Esophagus (tissue), 2 donors: ENCODE results near the gene BATF2. TPM values are rescaled to one million over a fixed set of nuclear protein-coding genes. Genes with fewer than 3 reads are reported as not detected.
"Not testable (repeated sequence)": the region's sequence is repeated elsewhere in the genome, so short reads cannot be mapped to it uniquely, and the experiment has no call there.

ENCODE experiments used
- H3K27ac ChIP-seq, 2 donors: one replicate each; pipeline ENCODE4 v1.5.1; 2013; ENCODE audit warnings: low read depth in 2 of 2, mild to moderate bottlenecking in 2 of 2, inconsistent platforms in 1 of 2, low read length in 1 of 2, moderate library complexity in 1 of 2
- H3K27me3 ChIP-seq, 2 donors: one replicate each; pipeline ENCODE4 v1.6.1; 2013; ENCODE audit warnings: low read length in 2 of 2, control low read depth in 1 of 2, mild to moderate bottlenecking in 1 of 2; ENCODE audit not compliant: insufficient read depth in 2 of 2, control insufficient read depth in 1 of 2
- H3K36me3 ChIP-seq, 2 donors: one replicate each; pipeline ENCODE4 v1.6.1; 2013; ENCODE audit warnings: low read length in 1 of 2; ENCODE audit not compliant: control insufficient read depth in 2 of 2, insufficient read depth in 2 of 2
- H3K4me1 ChIP-seq, 2 donors: one replicate each; pipeline ENCODE4 v1.6.1; 2013; ENCODE audit warnings: low read length in 1 of 2; ENCODE audit not compliant: control insufficient read depth in 2 of 2, insufficient read depth in 2 of 2
- H3K4me3 ChIP-seq, 2 donors: one replicate each; pipeline ENCODE4 v1.5.1; 2013; ENCODE audit warnings: low read length in 2 of 2, mild to moderate bottlenecking in 2 of 2, low read depth in 1 of 2, moderate library complexity in 1 of 2
- H3K9me3 ChIP-seq, 2 donors: one replicate each; pipeline ENCODE4 v1.6.1; 2013; ENCODE audit warnings: mild to moderate bottlenecking in 2 of 2, low read depth in 1 of 2, low read length in 1 of 2, moderate library complexity in 1 of 2; ENCODE audit not compliant: control insufficient read depth in 2 of 2, insufficient read depth in 1 of 2
- WGBS, 2 donors: extraction: QIAGEN DNeasy Blood & Tissue Kit; methylation state at CpG; one replicate each; pipeline ENCODE4 v1.1.7; 2013; 5-methylcytosine and 5-hydroxymethylcytosine counted together
- polyA plus RNA-seq, 2 donors: library from polyadenylated mRNA; stranded (reverse); fragments of 200-250 nt; gene quantifications; one replicate each; pipeline ENCODE4 v1.2.3, GENCODE V29; 2013
- donor health status: healthy with polysubstance abuse.
- donor health status: Bipolar disorder and iron deficiency.

Gene BATF2
- polyA plus RNA-seq, 2 donors = 0.22 to 0.35 TPM

DNA sequence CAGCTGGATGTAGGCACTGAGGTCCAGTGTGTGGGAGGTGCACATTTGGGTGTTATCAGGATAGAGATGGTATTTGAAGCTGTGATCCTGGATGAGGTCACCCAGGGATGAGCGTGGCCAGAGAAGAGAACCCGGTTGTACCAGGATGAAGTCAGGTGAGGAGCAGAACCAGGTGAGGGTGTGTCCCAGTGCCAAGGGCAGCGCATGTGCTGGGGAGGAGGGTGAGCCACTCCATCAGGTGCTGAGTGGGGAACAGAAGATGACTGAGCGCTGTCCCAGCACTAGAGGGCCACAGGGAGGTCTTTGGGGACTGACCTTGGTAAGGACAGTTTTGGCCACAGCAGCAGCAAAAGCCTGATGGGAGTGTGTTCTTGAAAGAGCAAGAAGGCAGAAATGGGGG lies 19.9 kb upstream of the BATF2 start:
- 76 to 80% methylated on average over 4 of the region's 4 CpGs for WGBS, 2 donors
- Histone ChIP-seq H3K9me3 (no peaks in the 10 kb centered on the region), H3K4me1 (peaks cover 0 to 7% of the 10 kb centered on the region in 2 donors), H3K4me3 (no peak overlapping the region), H3K36me3 (peaks cover 8 to 16% of the 10 kb centered on the region in 2 donors), H3K27ac (peak overlapping the region in 1 of 2 donors; percentile 71), H3K27me3 (no peaks in the 10 kb centered on the region)

DNA sequence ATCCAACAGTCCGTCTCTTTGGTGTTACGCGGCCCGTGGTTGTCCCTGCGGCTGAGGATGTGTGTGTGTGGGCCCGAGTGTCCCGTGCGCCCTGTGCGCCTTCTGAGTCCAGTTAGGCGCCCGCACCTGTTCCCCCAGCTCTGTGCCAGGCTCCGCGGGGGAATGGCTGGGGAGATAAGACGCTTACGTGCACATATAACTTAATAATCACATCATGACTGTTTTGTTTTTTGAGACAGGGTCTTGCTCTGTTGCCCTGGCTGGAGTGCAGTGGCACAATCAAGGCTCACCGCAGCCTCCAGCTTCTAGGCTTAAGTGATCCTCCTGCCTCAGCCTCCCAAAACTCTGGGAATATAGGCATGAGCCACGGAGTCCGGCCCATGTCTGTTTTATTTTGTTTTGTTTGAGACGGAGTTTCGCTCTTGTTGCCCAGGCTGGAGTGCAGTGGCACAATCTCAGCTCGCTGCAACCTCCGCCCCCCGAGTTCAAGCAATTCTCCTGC lies 18.0 kb upstream of the BATF2 start:
- 33% methylated on average over 23 of the region's 23 CpGs for WGBS, 2 donors
- Histone ChIP-seq H3K9me3 (no peaks in the 10 kb centered on the region), H3K36me3 (peaks cover 6 to 8% of the 10 kb centered on the region in 2 donors), H3K4me1 (peaks cover 0 to 7% of the 10 kb centered on the region in 2 donors), H3K27me3 (no peaks in the 10 kb centered on the region), H3K4me3 (peak overlapping the region; percentile 61 to 75), H3K27ac (peak overlapping the region; percentile 96 to 98)

DNA sequence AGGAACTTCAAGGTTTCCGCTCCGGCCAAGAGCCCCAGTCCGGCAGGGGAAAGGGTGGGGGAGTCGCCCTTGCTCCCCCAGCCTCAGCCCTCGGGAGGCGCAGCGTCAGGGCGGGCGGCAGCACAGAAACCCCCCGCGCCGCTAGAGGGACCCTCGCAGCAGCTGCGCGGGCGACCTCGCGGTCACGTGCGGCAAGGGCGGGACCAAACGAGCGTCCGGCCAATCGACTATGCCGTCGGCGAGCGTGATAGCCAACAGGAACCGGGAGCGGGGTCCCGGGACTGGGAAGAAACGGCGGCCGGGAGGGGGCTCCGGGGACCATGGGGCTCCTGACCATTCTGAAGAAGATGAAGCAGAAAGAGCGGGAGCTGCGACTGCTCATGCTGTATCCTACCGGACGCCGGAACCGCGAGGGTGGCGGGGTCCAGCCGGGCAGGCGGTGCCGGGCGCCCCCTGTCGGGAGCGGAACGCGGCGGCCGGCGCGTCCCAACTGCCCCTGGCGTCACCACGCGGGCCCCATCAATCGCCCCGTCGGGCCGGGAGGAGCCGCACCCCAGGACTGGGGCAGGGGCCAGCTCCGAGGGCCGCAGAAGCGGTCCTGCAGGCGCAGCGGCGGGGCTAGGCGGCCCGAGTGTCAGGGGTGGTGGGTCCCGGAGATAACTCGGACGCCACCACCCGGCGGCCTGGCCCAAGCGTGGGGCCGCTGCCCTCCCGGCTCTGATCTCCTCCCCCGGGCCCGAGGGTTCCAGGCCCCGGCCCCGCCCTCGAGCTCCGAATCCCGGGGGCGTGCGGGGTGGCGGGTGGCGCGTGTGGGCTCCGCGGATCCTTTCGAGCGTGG lies 17.3 kb upstream of the BATF2 start, which contains the start of gene ARL2:
Gene ARL2 (plus strand): TSS at position 273 of the 838 bp plus-strand sequence. CDS start 48 bp downstream, at position 321.
- H3K27ac ChIP-seq = peak within 1 kb of the TSS; percentile 96 to 98
- H3K9me3 ChIP-seq = no peaks in the 10 kb centered on the region
- H3K4me1 ChIP-seq = peaks cover 0 to 7% of the 10 kb centered on the region in 2 donors
- WGBS, 2 donors = 0 to 1% methylated on average over 74 to 96 of the region's 96 CpGs
- H3K36me3 ChIP-seq = peaks cover 4 to 7% of the 10 kb centered on the region in 2 donors
- peak within 1 kb of the TSS; percentile 61 to 75 for H3K4me3 ChIP-seq
- H3K27me3 ChIP-seq = no peaks in the 10 kb centered on the region

DNA sequence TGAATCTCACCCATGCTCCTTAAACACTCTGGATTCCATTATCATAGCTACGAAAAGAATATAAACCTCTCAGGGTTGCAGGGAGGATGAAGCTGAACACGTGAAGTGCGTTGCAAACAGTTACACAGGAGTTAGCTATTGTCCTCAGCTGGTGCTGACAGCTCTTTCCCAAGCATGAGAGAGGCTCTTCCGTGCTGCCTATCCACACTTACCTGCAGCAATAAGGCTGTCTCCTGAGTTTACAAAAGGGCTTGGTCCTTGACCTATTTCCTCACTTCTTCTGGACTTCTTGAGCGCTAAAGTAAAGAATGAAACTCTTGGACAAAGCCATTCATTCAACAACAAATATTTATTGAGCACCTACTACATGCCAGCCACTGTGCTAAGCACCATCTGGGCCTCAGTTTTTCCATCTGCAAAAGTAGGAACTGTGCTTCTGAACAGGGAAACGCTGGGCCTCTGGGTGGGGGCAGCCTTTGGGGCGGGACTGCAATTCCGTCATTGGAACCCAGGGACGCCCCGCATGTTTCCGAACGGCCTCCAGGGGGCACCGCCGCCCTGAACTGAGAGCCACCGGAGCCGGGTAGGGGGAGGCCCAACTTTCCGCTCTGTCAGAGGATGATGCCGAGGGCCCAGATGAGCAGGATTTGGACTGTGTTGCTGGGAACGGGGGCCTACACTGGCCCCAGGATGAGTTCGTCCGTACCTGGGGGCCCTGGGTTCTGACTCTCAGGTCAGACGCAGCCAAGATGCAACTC lies 16.5 kb upstream of the BATF2 start:
- H3K36me3 ChIP-seq = peaks cover 0 to 3% of the 10 kb centered on the region in 2 donors
- WGBS, 2 donors = 13 to 14% methylated on average over 22 of the region's 22 CpGs
- H3K9me3 ChIP-seq = no peaks in the 10 kb centered on the region
- H3K4me1 ChIP-seq = peaks cover 0 to 7% of the 10 kb centered on the region in 2 donors
- H3K27me3 ChIP-seq = no peaks in the 10 kb centered on the region
- peak overlapping the region; percentile 96 to 98 for H3K27ac ChIP-seq
- H3K4me3 ChIP-seq = peak overlapping the region; percentile 61 to 75

DNA sequence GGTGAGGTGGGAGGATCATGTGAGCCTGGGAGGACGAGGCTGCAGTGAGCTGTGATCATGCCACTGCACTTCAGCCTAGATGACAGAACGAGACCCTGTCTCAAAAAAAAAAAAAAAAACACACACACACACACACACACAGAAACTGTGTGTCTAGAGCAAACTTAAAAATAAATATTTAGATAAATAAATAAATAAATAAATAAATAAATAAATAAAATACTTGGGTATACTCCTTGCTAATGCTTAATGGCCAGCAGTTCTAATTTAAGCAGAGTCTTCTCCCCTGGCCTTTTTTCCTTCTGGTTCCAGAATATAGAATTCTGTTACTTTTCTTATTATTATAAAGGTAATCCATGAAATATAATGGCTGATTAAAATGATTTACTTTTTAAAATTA lies 12.1 kb upstream of the BATF2 start:
- Histone ChIP-seq H3K27ac (no peak overlapping the region), H3K36me3 (no peaks in the 10 kb centered on the region), H3K9me3 (no peaks in the 10 kb centered on the region), H3K4me3 (no peak overlapping the region), H3K4me1 (no peaks in the 10 kb centered on the region), H3K27me3 (no peaks in the 10 kb centered on the region)
- 93 to 94% methylated on average over 2 of the region's 2 CpGs for WGBS, 2 donors

DNA sequence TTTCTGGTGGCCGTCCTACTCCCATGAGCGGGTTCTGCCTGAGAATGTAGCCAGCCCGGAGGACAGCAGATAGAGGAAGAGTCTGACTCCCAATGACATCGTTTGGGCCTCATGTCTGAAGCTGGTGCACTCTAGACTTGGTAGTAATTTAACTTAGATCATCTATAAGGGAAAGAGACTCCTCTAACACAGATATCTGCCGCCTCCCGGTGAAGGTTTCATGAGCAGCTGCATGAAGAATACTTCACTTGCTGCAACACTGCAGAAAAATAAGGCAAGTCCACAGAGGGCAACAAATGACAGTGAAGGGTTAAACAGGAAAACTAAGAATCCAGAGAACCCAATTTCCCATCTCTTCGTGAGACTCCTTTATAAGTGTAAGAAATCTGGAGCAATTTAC lies 11.2 kb upstream of the BATF2 start:
- Histone ChIP-seq H3K27ac (no peak overlapping the region), H3K4me1 (no peaks in the 10 kb centered on the region), H3K36me3 (no peaks in the 10 kb centered on the region), H3K4me3 (no peak overlapping the region), H3K9me3 (no peaks in the 10 kb centered on the region), H3K27me3 (no peaks in the 10 kb centered on the region)
- WGBS, 2 donors = 78% methylated on average over 7 of the region's 7 CpGs

DNA sequence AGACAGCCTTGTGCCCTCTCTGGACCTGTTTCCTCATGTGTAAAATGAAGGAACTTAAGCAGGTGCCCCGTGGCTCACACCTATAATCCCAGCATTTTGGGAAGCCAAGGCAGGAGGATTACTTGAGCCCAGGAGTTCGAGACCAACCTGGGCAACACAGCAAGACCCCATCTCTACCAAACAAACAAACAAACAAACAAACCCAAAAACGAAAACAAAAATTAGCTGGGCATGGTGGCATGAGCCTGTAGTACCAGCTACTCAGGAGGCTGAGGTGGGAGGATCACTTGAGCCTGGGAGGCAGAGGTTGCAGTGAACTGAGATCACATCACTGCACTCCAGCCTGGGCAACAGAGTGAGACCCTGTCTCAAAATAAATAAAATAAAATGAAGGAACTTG lies 7.2 kb upstream of the BATF2 start:
- H3K36me3 ChIP-seq, H3K4me1 ChIP-seq, H3K27me3 ChIP-seq, H3K4me3 ChIP-seq, H3K9me3 ChIP-seq, H3K27ac ChIP-seq: not testable (repeated sequence)
- WGBS, 2 donors = 65% methylated on average over 3 of the region's 3 CpGs

DNA sequence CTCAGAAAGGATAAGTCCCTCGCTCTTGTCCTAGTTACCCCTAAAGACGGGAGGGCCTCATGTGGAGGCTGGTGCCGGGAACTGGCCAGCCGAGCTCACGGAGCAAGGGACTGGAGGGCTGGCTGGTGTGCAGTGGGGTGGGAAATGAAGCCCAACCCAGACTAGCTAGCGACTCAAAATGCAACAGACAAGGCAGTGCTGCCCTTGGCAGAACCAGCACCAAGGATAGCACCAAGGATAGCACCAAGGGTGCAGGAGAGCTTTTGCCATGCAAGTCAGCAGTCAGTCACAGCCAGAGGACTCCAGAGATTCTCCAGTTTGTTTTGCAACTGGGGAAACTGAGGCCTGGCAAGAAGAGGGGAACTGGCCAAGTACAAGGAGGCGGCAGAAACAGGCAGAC lies 6.5 kb upstream of the BATF2 start:
- no peak overlapping the region for H3K27ac ChIP-seq

DNA sequence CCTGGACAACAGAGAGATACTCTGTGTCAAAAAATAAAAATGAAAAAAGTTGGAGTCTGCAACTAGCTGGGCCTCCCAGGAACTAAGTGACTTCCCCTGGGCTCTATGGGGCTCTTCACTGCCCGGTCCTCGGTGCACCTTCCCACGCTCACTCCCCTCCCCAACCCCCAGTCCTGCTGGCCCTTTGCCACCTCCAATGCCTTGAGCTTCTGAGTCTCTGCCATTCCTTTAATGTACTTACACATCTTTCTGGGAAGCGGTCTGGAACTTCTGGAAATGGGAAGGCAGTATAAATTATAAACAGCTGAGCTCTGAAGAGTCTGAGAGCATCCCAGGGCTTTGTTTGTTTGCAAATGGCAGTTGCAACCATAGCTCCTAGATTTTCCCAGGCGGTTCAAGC lies 5.9 kb upstream of the BATF2 start:
- Histone ChIP-seq H3K4me1 (no peaks in the 10 kb centered on the region), H3K9me3 (no peaks in the 10 kb centered on the region), H3K36me3 (no peaks in the 10 kb centered on the region), H3K27me3 (no peaks in the 10 kb centered on the region), H3K4me3 (no peak overlapping the region), H3K27ac (no peak overlapping the region)
- 70 to 74% methylated on average over 5 of the region's 5 CpGs for WGBS, 2 donors

More for the DNA sequence above, 6.5 kb upstream of the BATF2 start:
- Histone ChIP-seq H3K27me3 (no peaks in the 10 kb centered on the region), H3K9me3 (no peaks in the 10 kb centered on the region), H3K4me1 (no peaks in the 10 kb centered on the region), H3K4me3 (no peak overlapping the region), H3K36me3 (no peaks in the 10 kb centered on the region)
- 78 to 80% methylated on average over 7 of the region's 7 CpGs for WGBS, 2 donors
